ENCODE measurements around the gene SLC25A15.

SLC25A15 gene

DNA sequence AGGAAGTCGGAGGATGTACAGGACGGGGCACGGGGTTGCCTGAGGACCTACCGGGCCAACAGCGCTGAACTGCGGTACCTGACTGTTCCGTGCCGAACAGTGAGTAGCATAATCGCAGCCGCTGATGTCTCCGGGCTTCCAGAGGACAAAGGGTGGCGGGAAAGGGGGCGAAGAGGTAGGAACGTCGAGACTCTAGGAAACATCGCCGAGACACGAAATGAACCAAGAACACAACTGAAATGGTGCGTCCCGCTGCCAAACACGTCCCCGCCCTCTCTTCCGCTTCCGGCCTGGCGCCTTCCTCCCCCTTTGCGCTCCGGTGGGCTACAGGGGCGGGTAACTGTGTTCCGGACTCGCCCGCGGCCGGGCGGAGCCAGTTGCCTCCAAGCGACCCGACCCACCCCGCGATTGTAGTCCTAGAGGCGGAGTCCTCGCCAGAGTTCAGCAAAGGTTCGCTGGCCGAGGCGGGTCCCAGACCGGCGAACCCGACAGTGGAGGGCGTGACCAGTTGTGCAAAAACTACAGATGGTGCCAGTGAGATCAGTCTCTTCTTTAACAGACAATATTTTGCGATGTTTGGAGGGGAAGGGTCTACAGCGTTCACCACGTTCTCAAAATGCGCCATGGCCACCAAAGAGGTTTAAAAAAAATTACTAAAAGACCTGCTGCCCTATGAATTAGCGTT is 18.3 kb upstream of the SLC25A15 start, which contains the start of gene MRPS31:
Gene MRPS31 (minus strand): TSS at position 257 of the 685 bp plus-strand sequence. CDS start 54 bp downstream, at position 203.
- Histone ChIP-seq H3K4me1 (ENCODE audit: control insufficient read depth, insufficient read depth, low read length) (no peaks in the 10 kb centered on the region), H3K27ac (ENCODE audit: low read length) (peak within 1 kb of the TSS; percentile 82), H3K27me3 (ENCODE audit: control insufficient read depth in 1 of 2, insufficient read depth in 2 of 2, low read length in 2 of 2) (no peaks in the 10 kb centered on the region), H3K36me3 (ENCODE audit: control insufficient read depth in 2 of 2, insufficient read depth in 2 of 2, low read length in 2 of 2) (no peaks in the 10 kb centered on the region), H3K9me3 (ENCODE audit: control insufficient read depth in 2 of 2, low read length in 2 of 2) (no peaks in the 10 kb centered on the region), H3K9ac (ENCODE audit: low read length in 2 of 2) (peak within 1 kb of the TSS; percentile 97 to 98), H3K4me3 (ENCODE audit: low read length in 2 of 2) (peak within 1 kb of the TSS; percentile 99 to 100)

DNA sequence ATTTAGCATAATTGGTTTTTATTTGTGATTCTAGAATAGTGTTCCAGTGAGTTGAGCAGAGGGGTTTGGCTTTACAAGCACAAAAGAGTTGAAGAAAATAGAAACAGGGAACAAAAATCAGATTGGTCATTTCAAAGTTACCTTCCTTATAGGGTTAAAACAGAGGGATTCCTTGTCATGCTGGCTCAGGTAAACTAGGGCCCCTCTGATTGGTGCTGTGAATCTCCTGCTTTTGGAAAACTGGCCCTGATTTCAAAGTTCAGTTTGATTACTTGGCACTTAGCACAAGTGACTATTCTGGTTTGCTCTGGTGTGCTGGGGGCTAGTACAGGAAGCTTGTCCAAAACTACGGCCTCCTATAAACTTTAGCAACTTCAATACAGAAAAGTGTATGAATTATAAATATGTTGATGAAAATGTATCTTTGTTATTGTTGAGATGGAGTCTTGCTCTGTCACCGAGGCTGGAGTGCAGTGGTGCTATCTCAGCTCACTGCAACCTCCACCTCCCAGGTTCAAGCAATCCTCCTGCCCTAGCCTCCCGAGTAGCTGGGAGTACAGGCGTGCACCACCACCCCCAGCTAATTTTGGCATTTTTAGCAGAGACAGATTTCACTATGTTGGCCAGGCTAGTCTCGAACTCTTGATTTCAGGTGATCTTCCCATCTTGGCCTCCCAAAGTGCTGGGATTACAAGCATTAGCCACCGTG is 16.5 kb upstream of the SLC25A15 start:
- Histone ChIP-seq H3K9me3 (ENCODE audit: control insufficient read depth in 2 of 2, low read length in 2 of 2) (no peaks in the 10 kb centered on the region), H3K27ac (ENCODE audit: low read length) (no peak overlapping the region), H3K4me3 (ENCODE audit: low read length in 2 of 2) (no peak overlapping the region), H3K36me3 (ENCODE audit: control insufficient read depth in 2 of 2, insufficient read depth in 2 of 2, low read length in 2 of 2) (no peaks in the 10 kb centered on the region), H3K4me1 (ENCODE audit: control insufficient read depth, insufficient read depth, low read length) (no peaks in the 10 kb centered on the region), H3K9ac (ENCODE audit: low read length in 2 of 2) (no peak overlapping the region), H3K27me3 (ENCODE audit: control insufficient read depth in 1 of 2, insufficient read depth in 2 of 2, low read length in 2 of 2) (no peaks in the 10 kb centered on the region)

DNA sequence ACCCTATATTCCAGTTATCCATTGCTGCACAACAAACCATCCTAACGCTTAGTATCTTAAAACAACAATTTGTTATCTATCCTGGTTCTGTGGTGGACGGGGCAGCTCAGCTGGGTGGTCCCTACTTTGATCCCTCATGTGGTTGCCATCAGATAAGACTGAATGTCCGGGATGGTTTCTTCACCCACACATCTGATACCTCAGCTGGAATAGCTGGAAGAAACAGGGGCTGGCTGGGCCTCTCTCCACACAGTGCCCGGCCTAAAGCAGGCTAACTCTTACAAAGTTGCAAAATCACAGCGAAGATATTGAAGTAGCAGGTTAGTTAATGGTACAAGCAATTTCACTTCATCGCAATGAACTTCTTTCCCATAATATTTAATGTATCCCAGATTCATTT is 14.7 kb upstream of the SLC25A15 start:
- Histone ChIP-seq H3K4me1 (ENCODE audit: control insufficient read depth, insufficient read depth, low read length) (no peaks in the 10 kb centered on the region), H3K9me3 (ENCODE audit: control insufficient read depth in 2 of 2, low read length in 2 of 2) (no peaks in the 10 kb centered on the region), H3K9ac (ENCODE audit: low read length in 2 of 2) (no peak overlapping the region), H3K36me3 (ENCODE audit: control insufficient read depth in 2 of 2, insufficient read depth in 2 of 2, low read length in 2 of 2) (no peaks in the 10 kb centered on the region), H3K27me3 (ENCODE audit: control insufficient read depth in 1 of 2, insufficient read depth in 2 of 2, low read length in 2 of 2) (no peaks in the 10 kb centered on the region), H3K4me3 (ENCODE audit: low read length in 2 of 2) (no peak overlapping the region), H3K27ac (ENCODE audit: low read length) (no peak overlapping the region)

- Histone ChIP-seq H3K27ac (ENCODE audit: low read length) (no peak overlapping the region), H3K27me3 (ENCODE audit: control insufficient read depth in 1 of 2, insufficient read depth in 2 of 2, low read length in 2 of 2) (no peaks in the 10 kb centered on the region), H3K36me3 (ENCODE audit: control insufficient read depth in 2 of 2, insufficient read depth in 2 of 2, low read length in 2 of 2) (no peaks in the 10 kb centered on the region), H3K9ac (ENCODE audit: low read length in 2 of 2) (no peak overlapping the region), H3K9me3 (ENCODE audit: control insufficient read depth in 2 of 2, low read length in 2 of 2) (no peaks in the 10 kb centered on the region), H3K4me1 (ENCODE audit: control insufficient read depth, insufficient read depth, low read length) (no peaks in the 10 kb centered on the region), H3K4me3 (ENCODE audit: low read length in 2 of 2) (no peak overlapping the region)
Measured at GRCh38 chr13:40776232-40776631, 13.2 kb upstream of the SLC25A15 start.

GRCh38 chr13:40776681-40777165 is 12.7 kb upstream of the SLC25A15 start:
- Histone ChIP-seq H3K4me1 (ENCODE audit: control insufficient read depth, insufficient read depth, low read length) (no peaks in the 10 kb centered on the region), H3K36me3 (ENCODE audit: control insufficient read depth in 2 of 2, insufficient read depth in 2 of 2, low read length in 2 of 2) (no peaks in the 10 kb centered on the region), H3K27ac (ENCODE audit: low read length) (no peak overlapping the region), H3K4me3 (ENCODE audit: low read length in 2 of 2) (no peak overlapping the region), H3K27me3 (ENCODE audit: control insufficient read depth in 1 of 2, insufficient read depth in 2 of 2, low read length in 2 of 2) (no peaks in the 10 kb centered on the region), H3K9me3 (ENCODE audit: control insufficient read depth in 2 of 2, low read length in 2 of 2) (no peaks in the 10 kb centered on the region), H3K9ac (ENCODE audit: low read length in 2 of 2) (no peak overlapping the region)

DNA sequence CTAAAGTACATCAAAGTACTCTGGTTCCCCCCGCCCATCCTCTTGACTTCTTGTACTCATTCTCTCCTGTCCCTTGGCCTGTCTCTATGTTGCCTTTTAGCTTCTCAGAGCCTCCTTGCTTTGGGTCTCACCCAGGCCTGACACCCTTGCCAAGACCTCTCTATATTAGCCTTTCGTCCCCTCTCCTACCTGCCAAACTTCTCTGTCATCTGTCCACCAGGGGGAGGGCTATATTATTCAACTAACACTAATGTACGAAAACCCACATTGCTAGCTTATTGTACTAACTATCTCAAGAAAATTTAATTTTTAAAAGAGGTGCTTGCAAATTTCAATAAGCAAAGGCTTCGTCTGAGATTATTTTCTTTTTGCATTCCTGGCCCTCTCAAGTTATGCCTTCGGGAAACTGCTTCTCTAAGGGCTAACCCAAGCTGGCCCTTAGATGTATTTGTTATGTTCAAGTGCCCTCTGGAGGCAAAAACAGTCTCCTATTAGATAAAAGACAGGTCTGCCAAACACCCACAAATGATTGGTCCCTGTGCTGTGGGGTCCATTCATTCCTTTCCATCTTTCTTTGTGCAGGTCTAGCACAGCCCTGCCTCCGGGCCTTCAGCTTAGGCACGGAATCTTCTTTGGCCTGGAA is 12.1 kb upstream of the SLC25A15 start:
- H3K27me3 ChIP-seq (ENCODE audit: control insufficient read depth in 1 of 2, insufficient read depth in 2 of 2, low read length in 2 of 2), result no peaks in the 10 kb centered on the region
- H3K27ac ChIP-seq (ENCODE audit: low read length), result no peak overlapping the region
- no peaks in the 10 kb centered on the region for H3K36me3 ChIP-seq (ENCODE audit: control insufficient read depth in 2 of 2, insufficient read depth in 2 of 2, low read length in 2 of 2)
- no peaks in the 10 kb centered on the region for H3K4me1 ChIP-seq (ENCODE audit: control insufficient read depth, insufficient read depth, low read length)
- no peak overlapping the region for H3K9ac ChIP-seq (ENCODE audit: low read length in 2 of 2)
- H3K9me3 ChIP-seq (ENCODE audit: control insufficient read depth in 2 of 2, low read length in 2 of 2), result no peaks in the 10 kb centered on the region
- H3K4me3 ChIP-seq (ENCODE audit: low read length in 2 of 2), result peak overlapping the region in 1 of 2 donors; percentile 44

- no peaks in the 10 kb centered on the region for H3K4me1 ChIP-seq (ENCODE audit: control insufficient read depth, insufficient read depth, low read length)
- H3K27ac ChIP-seq (ENCODE audit: low read length), result no peak overlapping the region
- no peaks in the 10 kb centered on the region for H3K36me3 ChIP-seq (ENCODE audit: control insufficient read depth in 2 of 2, insufficient read depth in 2 of 2, low read length in 2 of 2)
- no peaks in the 10 kb centered on the region for H3K27me3 ChIP-seq (ENCODE audit: control insufficient read depth in 1 of 2, insufficient read depth in 2 of 2, low read length in 2 of 2)
- no peak overlapping the region for H3K9ac ChIP-seq (ENCODE audit: low read length in 2 of 2)
- H3K4me3 ChIP-seq (ENCODE audit: low read length in 2 of 2), result peak overlapping the region in 1 of 2 donors; percentile 44
- no peaks in the 10 kb centered on the region for H3K9me3 ChIP-seq (ENCODE audit: control insufficient read depth in 2 of 2, low read length in 2 of 2)
Measured at GRCh38 chr13:40777809-40778175, 11.6 kb upstream of the SLC25A15 start.

DNA sequence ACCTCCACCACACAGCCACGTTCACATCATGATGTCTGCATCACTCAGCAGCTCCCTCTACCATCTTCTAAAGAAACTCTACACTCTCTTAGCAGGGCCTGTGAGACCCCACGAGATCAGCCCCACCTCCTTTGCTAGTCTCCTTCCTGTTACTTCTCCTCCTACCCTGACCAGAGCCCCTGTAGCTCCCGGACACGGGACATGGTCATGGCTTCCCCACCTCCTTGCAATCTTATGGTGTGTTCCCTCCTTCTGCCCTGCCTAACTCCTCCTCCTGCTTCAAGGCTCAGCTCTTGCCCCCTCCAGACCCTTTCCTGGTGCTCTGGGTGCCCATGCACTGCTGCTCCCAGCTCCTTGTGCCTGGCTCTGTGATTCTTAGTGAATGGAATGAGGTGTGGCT is 10.4 kb upstream of the SLC25A15 start:
- H3K36me3 ChIP-seq (ENCODE audit: control insufficient read depth in 2 of 2, insufficient read depth in 2 of 2, low read length in 2 of 2), result no peaks in the 10 kb centered on the region
- H3K9me3 ChIP-seq (ENCODE audit: control insufficient read depth in 2 of 2, low read length in 2 of 2), result no peaks in the 10 kb centered on the region
- H3K4me3 ChIP-seq (ENCODE audit: low read length in 2 of 2), result no peak overlapping the region
- H3K9ac ChIP-seq (ENCODE audit: low read length in 2 of 2), result no peak overlapping the region
- H3K4me1 ChIP-seq (ENCODE audit: control insufficient read depth, insufficient read depth, low read length), result no peaks in the 10 kb centered on the region
- H3K27ac ChIP-seq (ENCODE audit: low read length), result no peak overlapping the region
- H3K27me3 ChIP-seq (ENCODE audit: control insufficient read depth in 1 of 2, insufficient read depth in 2 of 2, low read length in 2 of 2), result no peaks in the 10 kb centered on the region

DNA sequence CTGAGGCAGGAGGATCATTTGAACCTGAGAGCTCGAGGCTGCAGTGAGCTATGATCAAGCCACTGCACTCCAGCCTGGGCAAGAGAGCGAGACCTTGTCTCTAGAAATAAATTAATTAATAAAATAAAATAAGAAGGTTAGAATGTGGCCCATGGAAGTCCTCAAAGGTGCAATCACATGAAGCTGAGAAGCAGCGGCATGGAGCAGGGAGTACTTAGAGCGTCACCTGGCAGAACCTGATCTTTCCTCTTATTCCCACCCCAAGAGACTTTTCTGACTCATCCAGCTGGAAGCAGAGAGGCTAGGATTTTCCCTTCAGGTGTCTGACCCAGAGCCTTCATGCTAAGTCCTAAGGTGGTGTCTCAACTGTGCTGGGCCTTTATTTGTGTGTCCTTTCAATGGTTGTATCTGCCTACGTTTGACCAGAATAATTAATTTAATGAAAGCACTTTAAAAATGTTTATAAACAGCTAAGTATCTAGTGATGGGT is 9.6 kb upstream of the SLC25A15 start:
- no peaks in the 10 kb centered on the region for H3K9me3 ChIP-seq (ENCODE audit: control insufficient read depth in 2 of 2, low read length in 2 of 2)
- H3K4me1 ChIP-seq (ENCODE audit: control insufficient read depth, insufficient read depth, low read length), result no peaks in the 10 kb centered on the region
- H3K9ac ChIP-seq (ENCODE audit: low read length in 2 of 2), result no peak overlapping the region
- no peaks in the 10 kb centered on the region for H3K36me3 ChIP-seq (ENCODE audit: control insufficient read depth in 2 of 2, insufficient read depth in 2 of 2, low read length in 2 of 2)
- no peak overlapping the region for H3K4me3 ChIP-seq (ENCODE audit: low read length in 2 of 2)
- H3K27me3 ChIP-seq (ENCODE audit: control insufficient read depth in 1 of 2, insufficient read depth in 2 of 2, low read length in 2 of 2), result no peaks in the 10 kb centered on the region
- no peak overlapping the region for H3K27ac ChIP-seq (ENCODE audit: low read length)

GRCh38 chr13:40780822-40781401 is 8.5 kb upstream of the SLC25A15 start:
- no peaks in the 10 kb centered on the region for H3K4me1 ChIP-seq (ENCODE audit: control insufficient read depth, insufficient read depth, low read length)
- no peaks in the 10 kb centered on the region for H3K27me3 ChIP-seq (ENCODE audit: control insufficient read depth in 1 of 2, insufficient read depth in 2 of 2, low read length in 2 of 2)

More at GRCh38 chr13:40780822-40781401, 8.5 kb upstream of the SLC25A15 start:
- Histone ChIP-seq H3K36me3 (ENCODE audit: control insufficient read depth in 2 of 2, insufficient read depth in 2 of 2, low read length in 2 of 2) (no peaks in the 10 kb centered on the region), H3K27ac (ENCODE audit: low read length) (no peak overlapping the region), H3K4me3 (ENCODE audit: low read length in 2 of 2) (no peak overlapping the region), H3K9me3 (ENCODE audit: control insufficient read depth in 2 of 2, low read length in 2 of 2) (no peaks in the 10 kb centered on the region), H3K9ac (ENCODE audit: low read length in 2 of 2) (no peak overlapping the region)

Measured in stomach smooth muscle (tissue), 2 donors.